NT2/D1 (cell line): Measurements from ENCODE around the gene TMEM260.

ENCODE experiments used
- YY1 ChIP-seq: IDR thresholded peaks from 2 replicates; pipeline ENCODE4 v1.6.1; 2011; ENCODE audit not compliant: insufficient read length, insufficient read depth
- ZNF274 ChIP-seq: IDR thresholded peaks from 2 replicates; pipeline ENCODE4 v1.6.1; 2011; ENCODE audit warnings: mild to moderate bottlenecking, low read depth, low read length

- no peak for TF ChIP-seq YY1
- TF ChIP-seq ZNF274: no peak
Measured at GRCh38 chr14:56661478-56661877, 81.9 kb downstream of the TMEM260 start.
